ENCODE data around the gene SPAG8.

DNA sequence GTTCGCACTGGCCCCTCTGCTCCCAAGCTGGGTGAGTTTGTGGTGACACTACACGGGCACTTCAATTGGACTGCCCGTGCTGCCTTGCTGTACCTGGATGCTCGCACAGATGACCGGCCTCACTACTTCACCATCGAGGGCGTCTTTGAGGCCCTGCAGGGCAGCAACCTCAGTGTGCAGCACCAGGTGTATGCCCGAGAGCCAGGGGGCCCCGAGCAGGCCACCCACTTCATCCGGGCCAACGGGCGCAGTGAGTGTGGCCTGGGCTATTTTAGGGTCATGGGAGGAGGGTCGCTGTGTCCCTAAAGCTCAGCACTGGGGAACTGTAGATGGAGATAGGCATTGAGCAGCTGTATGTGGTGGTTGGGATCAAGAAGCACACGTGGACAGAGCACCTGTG lies 19.2 kb downstream of the SPAG8 start:
- TF ChIP-seq, protein P1, sequence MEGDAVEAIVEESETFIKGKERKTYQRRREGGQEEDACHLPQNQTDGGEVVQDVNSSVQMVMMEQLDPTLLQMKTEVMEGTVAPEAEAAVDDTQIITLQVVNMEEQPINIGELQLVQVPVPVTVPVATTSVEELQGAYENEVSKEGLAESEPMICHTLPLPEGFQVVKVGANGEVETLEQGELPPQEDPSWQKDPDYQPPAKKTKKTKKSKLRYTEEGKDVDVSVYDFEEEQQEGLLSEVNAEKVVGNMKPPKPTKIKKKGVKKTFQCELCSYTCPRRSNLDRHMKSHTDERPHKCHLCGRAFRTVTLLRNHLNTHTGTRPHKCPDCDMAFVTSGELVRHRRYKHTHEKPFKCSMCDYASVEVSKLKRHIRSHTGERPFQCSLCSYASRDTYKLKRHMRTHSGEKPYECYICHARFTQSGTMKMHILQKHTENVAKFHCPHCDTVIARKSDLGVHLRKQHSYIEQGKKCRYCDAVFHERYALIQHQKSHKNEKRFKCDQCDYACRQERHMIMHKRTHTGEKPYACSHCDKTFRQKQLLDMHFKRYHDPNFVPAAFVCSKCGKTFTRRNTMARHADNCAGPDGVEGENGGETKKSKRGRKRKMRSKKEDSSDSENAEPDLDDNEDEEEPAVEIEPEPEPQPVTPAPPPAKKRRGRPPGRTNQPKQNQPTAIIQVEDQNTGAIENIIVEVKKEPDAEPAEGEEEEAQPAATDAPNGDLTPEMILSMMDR (IDR thresholded peaks at IDR 0.05; ENCODE audit: poor library complexity) = no peak
- TF ChIP-seq EZH2phosphoT487 (IDR thresholded peaks at IDR 0.05; ENCODE audit: low read depth, severe bottlenecking, unreplicated experiment) (no peak), EZH2 (IDR thresholded peaks at IDR 0.05; ENCODE audit: borderline replicate concordance) (no peak)
